Lower leg skin (tissue), 4 donors: ENCODE data around the gene DLG2. TPM values are rescaled to one million over a fixed set of nuclear protein-coding genes. Genes with fewer than 3 reads are reported as not detected.

Experiments used
- DNase-seq, 2 donors: peaks; one replicate each; pipeline ENCODE4 v3.0.0-alpha.2; 2019; ENCODE audit warnings: low spot score in 2 of 2
- H3K4me3 ChIP-seq: fragments of 200-600 bp; sonication (generic); 2 replicates; pipeline ENCODE4 v1.5.1; 2017; ENCODE audit warnings: mild to moderate bottlenecking, low read depth; ENCODE audit not compliant: poor library complexity, severe bottlenecking
- POLR2A ChIP-seq, 2 donors: fragments of 450-650 bp; IDR thresholded peaks; one replicate each; pipeline ENCODE4 v1.6.1; 2016 to 2017; ENCODE audit warnings: antibody characterized with exemption in 2 of 2, mild to moderate bottlenecking in 1 of 2, moderate library complexity in 1 of 2
- whole genome bisulfite sequencing, 2 donors: methylation state at CpG; one replicate each; pipeline ENCODE4 v1.1.5; 2018; 5-methylcytosine and 5-hydroxymethylcytosine counted together
- intact Hi-C: fragments of 100-400 bp; cut with DNase I; formaldehyde crosslinking; loops from one replicate; pipeline ENCODE4 v1.15.0; 2023; ENCODE audit warnings: low total_unique reads
- total RNA-seq, 4 donors: library from RNA; depleted of rRNA; stranded (reverse); fragments of >200 nt; gene quantifications; one replicate each; pipeline ENCODE4 v1.1.0, GENCODE V29; 2016
- TF ChIP-seq, protein P1 (sequence below), 3 donors: fragments of 450-650 bp; IDR thresholded peaks; one replicate each; pipeline ENCODE4 v1.5.1; 2016; ENCODE audit warnings: antibody characterized with exemption in 3 of 3, mild to moderate bottlenecking in 3 of 3, moderate library complexity in 2 of 3

The DLG2 gene
- total RNA-seq, 4 donors from 2014 or later, result 37.6 to 68.3 (median 46.0) TPM

DNA sequence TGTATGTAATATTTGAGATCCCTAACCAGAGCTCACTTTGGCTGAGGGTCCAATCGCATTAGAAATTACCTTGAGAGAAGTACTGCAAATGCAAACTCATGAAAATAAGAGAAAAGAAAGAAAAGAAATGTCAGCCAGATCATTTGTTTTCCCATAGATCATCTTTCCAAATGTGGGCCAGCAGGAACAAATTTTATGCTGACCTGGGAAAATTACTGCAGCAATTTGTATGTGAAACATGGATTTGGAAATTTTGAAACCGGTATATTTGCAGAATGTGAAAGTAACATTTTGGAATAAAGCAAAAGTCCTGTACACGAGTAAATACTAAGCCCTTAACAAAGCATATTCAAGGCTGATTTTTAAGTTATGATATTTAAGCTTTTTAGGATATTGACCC, 1282.1 kb downstream of the DLG2 start:
- WGBS, 2 donors, result 75% methylated on average over 3 of the region's 3 CpGs
- H3K4me3 ChIP-seq, result no peak overlapping the region
- DNase-seq, result no peak
- intact Hi-C loops, result no loop called here
- TF ChIP-seq, protein P1, sequence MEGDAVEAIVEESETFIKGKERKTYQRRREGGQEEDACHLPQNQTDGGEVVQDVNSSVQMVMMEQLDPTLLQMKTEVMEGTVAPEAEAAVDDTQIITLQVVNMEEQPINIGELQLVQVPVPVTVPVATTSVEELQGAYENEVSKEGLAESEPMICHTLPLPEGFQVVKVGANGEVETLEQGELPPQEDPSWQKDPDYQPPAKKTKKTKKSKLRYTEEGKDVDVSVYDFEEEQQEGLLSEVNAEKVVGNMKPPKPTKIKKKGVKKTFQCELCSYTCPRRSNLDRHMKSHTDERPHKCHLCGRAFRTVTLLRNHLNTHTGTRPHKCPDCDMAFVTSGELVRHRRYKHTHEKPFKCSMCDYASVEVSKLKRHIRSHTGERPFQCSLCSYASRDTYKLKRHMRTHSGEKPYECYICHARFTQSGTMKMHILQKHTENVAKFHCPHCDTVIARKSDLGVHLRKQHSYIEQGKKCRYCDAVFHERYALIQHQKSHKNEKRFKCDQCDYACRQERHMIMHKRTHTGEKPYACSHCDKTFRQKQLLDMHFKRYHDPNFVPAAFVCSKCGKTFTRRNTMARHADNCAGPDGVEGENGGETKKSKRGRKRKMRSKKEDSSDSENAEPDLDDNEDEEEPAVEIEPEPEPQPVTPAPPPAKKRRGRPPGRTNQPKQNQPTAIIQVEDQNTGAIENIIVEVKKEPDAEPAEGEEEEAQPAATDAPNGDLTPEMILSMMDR (IDR thresholded peaks at IDR 0.05), result no peak
- no peak for TF ChIP-seq POLR2A (IDR thresholded peaks at IDR 0.05)

DNA sequence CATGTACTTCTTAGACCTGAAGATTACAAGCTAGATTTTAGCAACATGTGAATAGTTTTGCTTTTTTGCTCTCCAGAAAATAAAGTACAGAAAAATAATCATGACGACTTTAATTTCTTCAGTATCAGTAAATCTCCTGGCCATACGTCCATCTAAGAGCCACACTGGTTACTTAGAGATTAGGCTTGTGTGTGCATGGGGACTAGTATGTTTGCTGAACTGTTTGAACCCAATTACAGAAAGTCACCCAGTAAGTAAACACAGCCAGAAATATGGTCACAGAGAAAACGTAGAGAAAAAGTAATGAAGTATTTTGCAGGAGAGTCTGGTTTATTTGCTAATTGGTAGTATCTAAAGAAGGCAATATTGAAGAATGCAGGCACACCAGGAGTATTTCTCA, 1287.3 kb downstream of the DLG2 start:
- H3K4me3 ChIP-seq, result no peak overlapping the region
- intact Hi-C loops, result no loop called here
- TF ChIP-seq, protein P1 (IDR thresholded peaks at IDR 0.05), result no peak
- no peak for TF ChIP-seq POLR2A (IDR thresholded peaks at IDR 0.05)
- 86 to 87% methylated on average over 3 of the region's 3 CpGs for WGBS, 2 donors
- no peak for DNase-seq

DNA sequence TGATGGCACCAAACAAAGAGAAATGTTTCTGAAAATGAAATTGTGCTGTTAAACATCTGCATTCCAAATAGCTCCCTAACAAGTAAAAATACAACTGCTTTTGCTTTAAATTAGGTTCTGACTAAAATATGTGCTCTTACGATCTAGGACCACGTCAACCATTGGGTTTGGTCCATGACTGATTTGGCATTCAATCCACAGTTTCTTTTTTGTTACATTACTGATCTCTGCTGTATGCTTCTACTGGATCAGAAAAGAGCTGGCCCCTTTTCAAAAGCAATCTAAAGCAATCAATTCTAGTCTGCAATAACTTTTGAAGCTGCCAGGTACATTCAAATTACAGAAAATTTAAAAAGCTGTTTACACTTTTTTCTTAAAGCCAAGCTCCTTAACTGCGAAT, 1293.9 kb downstream of the DLG2 start:
- intact Hi-C loops, result no loop called here
- H3K4me3 ChIP-seq, result no peak overlapping the region
- DNase-seq, result no peak
- 30 to 38% methylated on average over 3 of the region's 3 CpGs for WGBS, 2 donors
- TF ChIP-seq, protein P1 (IDR thresholded peaks at IDR 0.05), result no peak
- TF ChIP-seq POLR2A (IDR thresholded peaks at IDR 0.05), result no peak

DNA sequence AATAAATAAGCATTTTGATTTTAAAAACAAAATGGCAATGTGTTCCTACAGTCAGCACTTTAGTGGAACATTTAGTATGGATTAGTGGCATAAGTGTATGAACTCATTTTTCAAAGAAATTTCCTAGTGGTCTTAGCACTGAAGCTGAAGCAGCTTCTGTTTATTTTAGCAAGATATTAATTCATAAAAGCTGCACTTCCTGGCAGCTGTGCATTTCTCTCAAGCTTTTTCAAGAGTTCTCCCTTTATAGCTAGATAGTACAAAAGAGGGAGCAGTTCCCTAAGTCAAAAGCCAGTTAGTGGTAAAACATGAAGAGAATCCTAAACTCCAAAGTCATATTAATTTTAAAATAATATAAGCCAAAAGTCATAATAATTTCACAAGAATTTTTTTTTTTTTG, 1304.9 kb downstream of the DLG2 start:
- intact Hi-C loops, result no loop called here
- TF ChIP-seq, protein P1 (IDR thresholded peaks at IDR 0.05), result no peak
- TF ChIP-seq POLR2A (IDR thresholded peaks at IDR 0.05), result no peak
- H3K4me3 ChIP-seq, result no peak overlapping the region
- DNase-seq, result no peak

DNA sequence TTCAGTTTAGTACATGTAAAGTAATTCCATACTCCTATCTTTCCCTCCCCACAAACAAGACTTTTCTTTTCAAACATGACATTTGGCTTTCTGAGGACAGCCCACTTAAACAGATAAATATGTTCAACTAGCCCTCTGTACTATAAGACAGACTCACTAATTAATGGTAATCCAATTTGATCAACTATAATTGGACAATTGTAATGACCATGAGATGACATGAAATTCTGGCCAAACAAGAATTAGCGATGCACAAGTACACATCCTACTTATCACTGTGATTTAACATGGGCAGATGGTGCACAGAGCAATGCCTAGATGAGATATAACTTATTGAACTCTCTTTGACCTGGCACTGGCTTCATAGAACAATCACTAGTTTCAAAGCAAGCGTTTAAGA, 1307.3 kb downstream of the DLG2 start:
- WGBS, 2 donors, result 86 to 93% methylated on average over 2 of the region's 2 CpGs
- DNase-seq, result no peak
- no peak for TF ChIP-seq POLR2A (IDR thresholded peaks at IDR 0.05)
- TF ChIP-seq, protein P1 (IDR thresholded peaks at IDR 0.05), result no peak
- no peak overlapping the region for H3K4me3 ChIP-seq
- intact Hi-C loops, result no loop called here

DNA sequence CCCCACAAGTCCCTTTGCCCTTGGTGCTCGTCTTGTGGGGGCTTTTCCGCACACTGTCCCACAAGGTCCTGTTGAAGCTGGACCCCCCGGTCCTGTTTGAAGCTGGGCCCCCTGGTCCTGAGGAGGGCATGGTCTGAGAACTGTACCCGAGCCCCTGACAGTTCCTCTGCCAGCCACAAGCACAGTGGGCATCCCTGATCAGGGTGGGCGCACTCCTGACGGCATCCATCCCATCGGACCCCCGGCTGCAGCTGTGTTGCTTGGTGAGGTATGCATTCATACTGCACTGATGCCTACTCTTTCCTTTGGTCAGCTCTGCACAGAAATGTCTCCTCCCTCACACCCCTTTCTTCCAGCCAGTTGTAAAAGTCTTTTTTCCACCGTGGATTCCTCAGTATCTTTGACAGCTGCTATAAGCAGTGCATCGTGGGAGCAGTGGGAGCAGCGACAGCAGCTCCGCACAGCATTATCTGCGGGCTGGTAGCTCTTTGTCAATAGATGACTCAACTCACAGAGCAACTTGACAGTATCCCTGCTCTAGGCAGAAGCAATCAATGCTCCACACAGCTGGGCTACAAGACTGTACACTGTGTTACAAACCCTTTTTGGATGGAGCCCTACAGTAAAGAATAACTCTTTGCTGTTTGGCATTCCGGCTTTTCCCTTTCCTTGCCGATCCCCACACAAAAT, 1310.1 kb downstream of the DLG2 start:
- 69% methylated on average over 15 of the region's 15 CpGs for WGBS, 2 donors
- DNase-seq, result no peak
- no peak for TF ChIP-seq POLR2A (IDR thresholded peaks at IDR 0.05)
- TF ChIP-seq, protein P1 (IDR thresholded peaks at IDR 0.05), result no peak
- no peak overlapping the region for H3K4me3 ChIP-seq
- intact Hi-C loops, result no loop called here
